HEK293 (cell line): Measurements from ENCODE around the gene SYCP3.

Experiments
- BCL11A ChIP-seq: fragments of 450-650 bp; formaldehyde crosslinking; IDR thresholded peaks from 2 replicates; pipeline ENCODE4 v1.5.1; 2016; ENCODE audit warnings: low read depth, missing biosample characterization, missing genetic modification characterization
- CTCF ChIP-seq: fragments of 450-650 bp; formaldehyde crosslinking; IDR thresholded peaks from 2 replicates; pipeline ENCODE4 v1.5.1; 2016; ENCODE audit warnings: missing biosample characterization, missing genetic modification characterization
- GLIS1 ChIP-seq: fragments of 450-650 bp; formaldehyde crosslinking; IDR thresholded peaks from 2 replicates; pipeline ENCODE4 v1.5.1; 2016; ENCODE audit warnings: missing biosample characterization, missing genetic modification characterization
- HOXA7 ChIP-seq: sonication (generic); formaldehyde crosslinking; IDR thresholded peaks from 2 replicates; pipeline ENCODE4 v1.8.1; 2022; ENCODE audit warnings: missing genetic modification reagents, borderline replicate concordance
- KLF16 ChIP-seq: fragments of 450-650 bp; formaldehyde crosslinking; IDR thresholded peaks from 2 replicates; pipeline ENCODE4 v1.5.1; 2017; ENCODE audit warnings: missing biosample characterization, missing genetic modification characterization
- PBX3 ChIP-seq: sonication (generic); formaldehyde crosslinking; IDR thresholded peaks from 2 replicates; pipeline ENCODE4 v1.8.1; 2022; ENCODE audit warnings: mild to moderate bottlenecking, moderate library complexity, missing genetic modification reagents
- PRDM1 ChIP-seq: fragments of 450-650 bp; formaldehyde crosslinking; IDR thresholded peaks from 2 replicates; pipeline ENCODE4; 2016; ENCODE audit warnings: missing biosample characterization, missing genetic modification characterization
- SCRT1 ChIP-seq: fragments of 450-650 bp; formaldehyde crosslinking; IDR thresholded peaks from 2 replicates; pipeline ENCODE4 v1.5.1; 2016; ENCODE audit warnings: missing biosample characterization, missing genetic modification characterization, borderline replicate concordance
- SCRT2 ChIP-seq: fragments of 450-650 bp; formaldehyde crosslinking; IDR thresholded peaks from 2 replicates; pipeline ENCODE4 v1.5.1; 2016; ENCODE audit warnings: missing biosample characterization, missing genetic modification characterization
- SP3 ChIP-seq: fragments of 450-650 bp; formaldehyde crosslinking; IDR thresholded peaks from 2 replicates; pipeline ENCODE4 v1.5.1; 2016; ENCODE audit warnings: missing biosample characterization, missing genetic modification characterization
- SP7 ChIP-seq: fragments of 450-650 bp; formaldehyde crosslinking; IDR thresholded peaks from 2 replicates; pipeline ENCODE4 v1.5.1; 2016; ENCODE audit warnings: missing biosample characterization, missing genetic modification characterization
- YY2 ChIP-seq: fragments of 450-650 bp; formaldehyde crosslinking; IDR thresholded peaks from 2 replicates; pipeline ENCODE4 v1.5.1; 2016; ENCODE audit warnings: missing biosample characterization, missing genetic modification characterization
- ZBTB48 ChIP-seq: fragments of 450-650 bp; formaldehyde crosslinking; IDR thresholded peaks from 2 replicates; pipeline ENCODE4 v1.5.1; 2016; ENCODE audit warnings: missing biosample characterization, missing genetic modification characterization
- ZFP3 ChIP-seq: fragments of 450-650 bp; formaldehyde crosslinking; IDR thresholded peaks from 2 replicates; pipeline ENCODE4 v1.5.1; 2016; ENCODE audit warnings: low read depth, missing biosample characterization, missing genetic modification characterization
- ZIC2 ChIP-seq: fragments of 450-650 bp; formaldehyde crosslinking; IDR thresholded peaks from 2 replicates; pipeline ENCODE4 v1.5.1; 2016; ENCODE audit warnings: missing biosample characterization, missing genetic modification characterization
- ZNF10 ChIP-seq: fragments of 450-650 bp; formaldehyde crosslinking; IDR thresholded peaks from 2 replicates; pipeline ENCODE4 v1.5.1; 2017; ENCODE audit warnings: missing biosample characterization, missing genetic modification characterization
- ZNF2 ChIP-seq: fragments of 450-650 bp; formaldehyde crosslinking; IDR thresholded peaks from 2 replicates; pipeline ENCODE4 v1.5.1; 2016; ENCODE audit warnings: missing biosample characterization, missing genetic modification characterization
- ZNF23 ChIP-seq: fragments of 450-650 bp; formaldehyde crosslinking; IDR thresholded peaks from 2 replicates; pipeline ENCODE4 v1.5.1; 2016; ENCODE audit warnings: missing biosample characterization, missing genetic modification characterization, borderline replicate concordance
- ZNF362 ChIP-seq: fragments of 450-650 bp; formaldehyde crosslinking; IDR thresholded peaks from 2 replicates; pipeline ENCODE4 v1.5.1; 2016; ENCODE audit warnings: missing biosample characterization, missing genetic modification characterization
- ZNF473 ChIP-seq: fragments of 450-650 bp; formaldehyde crosslinking; IDR thresholded peaks from 2 replicates; pipeline ENCODE4 v1.5.1; 2017; ENCODE audit warnings: missing biosample characterization, missing genetic modification characterization
- ZNF580 ChIP-seq: fragments of 450-650 bp; formaldehyde crosslinking; IDR thresholded peaks from 2 replicates; pipeline ENCODE4 v1.5.1; 2016; ENCODE audit warnings: missing biosample characterization, missing genetic modification characterization
- ZNF621 ChIP-seq: fragments of 450-650 bp; formaldehyde crosslinking; IDR thresholded peaks from 2 replicates; pipeline ENCODE4 v1.5.1; 2017; ENCODE audit warnings: missing biosample characterization, missing genetic modification characterization
- ZNF677 ChIP-seq: fragments of 450-650 bp; IDR thresholded peaks from 2 replicates; pipeline ENCODE4 v1.5.0; 2018; ENCODE audit warnings: missing biosample characterization, mild to moderate bottlenecking, missing genetic modification characterization, moderate library complexity
- ZNF701 ChIP-seq: fragments of 450-650 bp; formaldehyde crosslinking; IDR thresholded peaks from 2 replicates; pipeline ENCODE4 v1.5.1; 2016; ENCODE audit warnings: missing biosample characterization, missing genetic modification characterization
- ZNF76 ChIP-seq: fragments of 450-650 bp; formaldehyde crosslinking; IDR thresholded peaks from 2 replicates; pipeline ENCODE4; 2016; ENCODE audit warnings: low read depth, missing biosample characterization, missing genetic modification characterization, borderline replicate concordance
- ZNF776 ChIP-seq: fragments of 450-650 bp; formaldehyde crosslinking; IDR thresholded peaks from 2 replicates; pipeline ENCODE4 v1.5.0; 2017; ENCODE audit warnings: missing biosample characterization, missing genetic modification characterization, borderline replicate concordance
- TF ChIP-seq, protein P1 (sequence below): fragments of 450-650 bp; formaldehyde crosslinking; IDR thresholded peaks from 2 replicates; pipeline ENCODE4 v1.5.1; 2016; ENCODE audit warnings: missing biosample characterization, missing genetic modification characterization, borderline replicate concordance
- TF ChIP-seq, protein P2 (sequence below): fragments of 450-650 bp; formaldehyde crosslinking; IDR thresholded peaks from 2 replicates; pipeline ENCODE4 v1.5.0; 2017; ENCODE audit warnings: missing biosample characterization, missing genetic modification characterization, borderline replicate concordance

SYCP3 gene

DNA sequence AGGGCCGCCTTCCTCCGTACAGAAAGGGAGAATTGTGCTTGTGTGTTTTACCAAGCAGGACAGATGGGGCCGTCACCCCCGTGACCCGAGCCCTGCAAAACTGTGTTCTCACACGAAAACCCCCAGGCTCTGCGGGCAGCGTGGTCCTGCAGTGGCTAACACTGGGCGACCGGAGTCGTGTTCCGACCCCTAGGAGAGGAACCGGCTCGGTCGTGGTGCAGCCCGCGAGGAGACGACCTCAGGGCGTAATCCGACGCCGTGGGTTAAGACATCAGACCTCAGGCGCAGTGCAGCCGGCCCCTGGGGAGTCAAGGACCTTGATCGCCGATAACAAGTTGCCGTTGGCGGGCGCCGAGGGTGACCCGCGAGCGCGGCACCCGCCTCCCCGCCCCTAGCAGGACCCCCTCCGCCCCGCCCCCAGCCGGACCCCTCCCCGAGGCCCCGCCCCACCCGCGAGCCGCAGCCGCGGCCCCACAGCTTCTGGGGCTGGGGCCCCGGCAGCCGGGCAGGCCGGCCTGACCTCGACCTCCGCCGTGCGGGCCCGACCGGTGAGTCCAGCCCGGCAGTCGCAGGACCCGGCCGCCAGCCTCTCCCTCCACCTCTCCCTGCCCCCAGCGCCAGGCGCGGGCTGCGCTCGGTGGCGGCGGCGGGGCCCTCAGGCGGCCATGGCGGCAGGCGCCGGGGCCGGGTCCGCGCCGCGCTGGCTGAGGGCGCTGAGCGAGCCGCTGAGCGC lies 41.9 kb downstream of the SYCP3 start, which contains the start of gene CHPT1 (continued):
- no peak for TF ChIP-seq CTCF (tag by site-specific recombination)
- TF ChIP-seq PRDM1 (tag by site-specific recombination): no peak
- no peak for TF ChIP-seq ZNF23 (tag by site-specific recombination)
- no peak for TF ChIP-seq ZNF701 (tag by site-specific recombination)
- peak; percentile 74 for TF ChIP-seq ZBTB48 (tag by site-specific recombination)
- TF ChIP-seq YY2 (tag by site-specific recombination): no peak
- TF ChIP-seq SP3 (tag by site-specific recombination): peak; percentile 38
- TF ChIP-seq GLIS1: peak; percentile 89
- TF ChIP-seq ZNF580: no peak
- no peak for TF ChIP-seq SCRT1 (tag by site-specific recombination)
- TF ChIP-seq, protein P1, sequence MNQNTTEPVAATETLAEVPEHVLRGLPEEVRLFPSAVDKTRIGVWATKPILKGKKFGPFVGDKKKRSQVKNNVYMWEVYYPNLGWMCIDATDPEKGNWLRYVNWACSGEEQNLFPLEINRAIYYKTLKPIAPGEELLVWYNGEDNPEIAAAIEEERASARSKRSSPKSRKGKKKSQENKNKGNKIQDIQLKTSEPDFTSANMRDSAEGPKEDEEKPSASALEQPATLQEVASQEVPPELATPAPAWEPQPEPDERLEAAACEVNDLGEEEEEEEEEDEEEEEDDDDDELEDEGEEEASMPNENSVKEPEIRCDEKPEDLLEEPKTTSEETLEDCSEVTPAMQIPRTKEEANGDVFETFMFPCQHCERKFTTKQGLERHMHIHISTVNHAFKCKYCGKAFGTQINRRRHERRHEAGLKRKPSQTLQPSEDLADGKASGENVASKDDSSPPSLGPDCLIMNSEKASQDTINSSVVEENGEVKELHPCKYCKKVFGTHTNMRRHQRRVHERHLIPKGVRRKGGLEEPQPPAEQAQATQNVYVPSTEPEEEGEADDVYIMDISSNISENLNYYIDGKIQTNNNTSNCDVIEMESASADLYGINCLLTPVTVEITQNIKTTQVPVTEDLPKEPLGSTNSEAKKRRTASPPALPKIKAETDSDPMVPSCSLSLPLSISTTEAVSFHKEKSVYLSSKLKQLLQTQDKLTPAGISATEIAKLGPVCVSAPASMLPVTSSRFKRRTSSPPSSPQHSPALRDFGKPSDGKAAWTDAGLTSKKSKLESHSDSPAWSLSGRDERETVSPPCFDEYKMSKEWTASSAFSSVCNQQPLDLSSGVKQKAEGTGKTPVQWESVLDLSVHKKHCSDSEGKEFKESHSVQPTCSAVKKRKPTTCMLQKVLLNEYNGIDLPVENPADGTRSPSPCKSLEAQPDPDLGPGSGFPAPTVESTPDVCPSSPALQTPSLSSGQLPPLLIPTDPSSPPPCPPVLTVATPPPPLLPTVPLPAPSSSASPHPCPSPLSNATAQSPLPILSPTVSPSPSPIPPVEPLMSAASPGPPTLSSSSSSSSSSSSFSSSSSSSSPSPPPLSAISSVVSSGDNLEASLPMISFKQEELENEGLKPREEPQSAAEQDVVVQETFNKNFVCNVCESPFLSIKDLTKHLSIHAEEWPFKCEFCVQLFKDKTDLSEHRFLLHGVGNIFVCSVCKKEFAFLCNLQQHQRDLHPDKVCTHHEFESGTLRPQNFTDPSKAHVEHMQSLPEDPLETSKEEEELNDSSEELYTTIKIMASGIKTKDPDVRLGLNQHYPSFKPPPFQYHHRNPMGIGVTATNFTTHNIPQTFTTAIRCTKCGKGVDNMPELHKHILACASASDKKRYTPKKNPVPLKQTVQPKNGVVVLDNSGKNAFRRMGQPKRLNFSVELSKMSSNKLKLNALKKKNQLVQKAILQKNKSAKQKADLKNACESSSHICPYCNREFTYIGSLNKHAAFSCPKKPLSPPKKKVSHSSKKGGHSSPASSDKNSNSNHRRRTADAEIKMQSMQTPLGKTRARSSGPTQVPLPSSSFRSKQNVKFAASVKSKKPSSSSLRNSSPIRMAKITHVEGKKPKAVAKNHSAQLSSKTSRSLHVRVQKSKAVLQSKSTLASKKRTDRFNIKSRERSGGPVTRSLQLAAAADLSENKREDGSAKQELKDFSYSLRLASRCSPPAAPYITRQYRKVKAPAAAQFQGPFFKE (tag by site-specific recombination): no peak
- TF ChIP-seq ZNF473 (tag by site-specific recombination): no peak
- peak; percentile 57 for TF ChIP-seq BCL11A
- no peak for TF ChIP-seq PBX3
- 0 out of 2 replicates have a peak, but pooled peaks have one; percentile 14 for TF ChIP-seq ZNF76 (tag by site-specific recombination)
- TF ChIP-seq ZNF362 (tag by site-specific recombination): no peak
- TF ChIP-seq ZIC2 (tag by site-specific recombination): peak; percentile 93
- peak; percentile 37; the same call in 1 of the 2 replicates for TF ChIP-seq SP7
- no peak for TF ChIP-seq ZNF621 (tag by site-specific recombination)
- TF ChIP-seq ZNF776: no peak
- TF ChIP-seq ZFP3 (tag by site-specific recombination): no peak
- TF ChIP-seq ZNF10 (tag by site-specific recombination): peak; percentile 64; the same call in 1 of the 2 replicates
- no peak for TF ChIP-seq ZNF2 (tag by site-specific recombination)
- no peak for TF ChIP-seq ZNF677 (tag by site-specific recombination)
- 0 out of 2 replicates have a peak, but pooled peaks have one; percentile 27 for TF ChIP-seq SCRT2
- no peak for TF ChIP-seq KLF16 (tag by site-specific recombination)
- no peak for TF ChIP-seq HOXA7 (CRISPR knock-in tag)
- TF ChIP-seq, protein P2, sequence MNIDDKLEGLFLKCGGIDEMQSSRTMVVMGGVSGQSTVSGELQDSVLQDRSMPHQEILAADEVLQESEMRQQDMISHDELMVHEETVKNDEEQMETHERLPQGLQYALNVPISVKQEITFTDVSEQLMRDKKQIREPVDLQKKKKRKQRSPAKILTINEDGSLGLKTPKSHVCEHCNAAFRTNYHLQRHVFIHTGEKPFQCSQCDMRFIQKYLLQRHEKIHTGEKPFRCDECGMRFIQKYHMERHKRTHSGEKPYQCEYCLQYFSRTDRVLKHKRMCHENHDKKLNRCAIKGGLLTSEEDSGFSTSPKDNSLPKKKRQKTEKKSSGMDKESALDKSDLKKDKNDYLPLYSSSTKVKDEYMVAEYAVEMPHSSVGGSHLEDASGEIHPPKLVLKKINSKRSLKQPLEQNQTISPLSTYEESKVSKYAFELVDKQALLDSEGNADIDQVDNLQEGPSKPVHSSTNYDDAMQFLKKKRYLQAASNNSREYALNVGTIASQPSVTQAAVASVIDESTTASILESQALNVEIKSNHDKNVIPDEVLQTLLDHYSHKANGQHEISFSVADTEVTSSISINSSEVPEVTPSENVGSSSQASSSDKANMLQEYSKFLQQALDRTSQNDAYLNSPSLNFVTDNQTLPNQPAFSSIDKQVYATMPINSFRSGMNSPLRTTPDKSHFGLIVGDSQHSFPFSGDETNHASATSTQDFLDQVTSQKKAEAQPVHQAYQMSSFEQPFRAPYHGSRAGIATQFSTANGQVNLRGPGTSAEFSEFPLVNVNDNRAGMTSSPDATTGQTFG (tag by site-specific recombination): no peak
